Kidney epithelial cell (primary cell): ENCODE measurements around the gene PRMT7. TPM values are rescaled to one million over a fixed set of nuclear protein-coding genes. Genes with fewer than 3 reads are reported as not detected.

ENCODE experiments used
- DNase-seq: peaks from one replicate; pipeline ENCODE4 v3.0.0-alpha.2; 2010; ENCODE audit warnings: low read depth
- H3K27me3 ChIP-seq: 2 replicates; pipeline ENCODE4 v1.6.0; 2011; ENCODE audit warnings: low read length; ENCODE audit not compliant: control insufficient read depth, insufficient read depth
- H3K36me3 ChIP-seq: 2 replicates; pipeline ENCODE4 v1.5.1; 2011; ENCODE audit warnings: low read length; ENCODE audit not compliant: control insufficient read depth, insufficient read depth
- H3K4me3 ChIP-seq: 2 replicates; pipeline ENCODE4 v1.5.1; 2011; ENCODE audit warnings: low read depth, mild to moderate bottlenecking, control low read depth, low read length
- total RNA-seq: library from RNA; depleted of rRNA; stranded (reverse); fragments of >200 nt; gene quantifications from 2 replicates; pipeline ENCODE4 v1.2.3, GENCODE V29; 2015
- TF ChIP-seq, protein P1 (sequence below): IDR thresholded peaks from 2 replicates; pipeline ENCODE4 v1.5.1; 2011; ENCODE audit warnings: mild to moderate bottlenecking, moderate library complexity, low read length, control low read depth, inconsistent platforms; ENCODE audit not compliant: insufficient read depth, poor library complexity, severe bottlenecking

The PRMT7 gene
- total RNA-seq, 1 donor from 2014 or later, result 41.8 TPM

DNA sequence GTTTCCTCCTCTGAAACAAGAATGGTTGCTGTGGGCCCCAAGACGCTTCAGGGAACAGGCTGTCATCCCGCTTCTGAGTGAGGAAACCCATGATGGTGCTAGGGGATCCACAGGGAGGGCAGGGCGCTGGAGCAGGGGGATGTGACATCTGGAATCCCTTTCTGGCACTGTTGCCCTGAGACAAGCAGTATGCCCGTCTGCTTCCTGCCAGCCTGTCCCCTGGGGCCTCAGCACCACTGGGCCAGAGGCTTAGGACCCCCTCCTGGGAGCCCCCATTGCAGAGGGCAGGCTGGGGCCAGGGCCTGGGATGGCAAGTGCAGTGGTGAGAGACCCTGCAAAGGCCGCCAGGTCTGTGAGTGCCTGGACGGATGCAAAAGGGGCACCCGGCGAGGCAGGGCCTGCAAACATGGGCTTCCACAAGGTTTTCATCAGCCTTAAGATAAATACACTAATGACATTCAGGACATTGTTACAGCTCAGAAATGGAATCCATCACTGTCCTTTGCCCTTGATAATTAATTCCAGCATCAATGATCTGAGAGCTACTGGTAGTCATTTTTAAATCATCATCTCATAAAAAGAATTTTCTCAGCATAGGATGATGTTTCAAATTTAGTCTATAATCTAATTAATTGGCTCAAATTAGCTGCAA lies 51.6 kb downstream of the PRMT7 start:
- H3K4me3 ChIP-seq, result no peak overlapping the region
- TF ChIP-seq, protein P1, sequence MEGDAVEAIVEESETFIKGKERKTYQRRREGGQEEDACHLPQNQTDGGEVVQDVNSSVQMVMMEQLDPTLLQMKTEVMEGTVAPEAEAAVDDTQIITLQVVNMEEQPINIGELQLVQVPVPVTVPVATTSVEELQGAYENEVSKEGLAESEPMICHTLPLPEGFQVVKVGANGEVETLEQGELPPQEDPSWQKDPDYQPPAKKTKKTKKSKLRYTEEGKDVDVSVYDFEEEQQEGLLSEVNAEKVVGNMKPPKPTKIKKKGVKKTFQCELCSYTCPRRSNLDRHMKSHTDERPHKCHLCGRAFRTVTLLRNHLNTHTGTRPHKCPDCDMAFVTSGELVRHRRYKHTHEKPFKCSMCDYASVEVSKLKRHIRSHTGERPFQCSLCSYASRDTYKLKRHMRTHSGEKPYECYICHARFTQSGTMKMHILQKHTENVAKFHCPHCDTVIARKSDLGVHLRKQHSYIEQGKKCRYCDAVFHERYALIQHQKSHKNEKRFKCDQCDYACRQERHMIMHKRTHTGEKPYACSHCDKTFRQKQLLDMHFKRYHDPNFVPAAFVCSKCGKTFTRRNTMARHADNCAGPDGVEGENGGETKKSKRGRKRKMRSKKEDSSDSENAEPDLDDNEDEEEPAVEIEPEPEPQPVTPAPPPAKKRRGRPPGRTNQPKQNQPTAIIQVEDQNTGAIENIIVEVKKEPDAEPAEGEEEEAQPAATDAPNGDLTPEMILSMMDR, result no peak
- peaks cover 1% of the 10 kb centered on the region for H3K36me3 ChIP-seq
- no peak for DNase-seq
- peaks cover 28% of the 10 kb centered on the region for H3K27me3 ChIP-seq

- DNase-seq, result no peak
- Histone ChIP-seq H3K27me3 (peaks cover 29% of the 10 kb centered on the region), H3K4me3 (no peak overlapping the region), H3K36me3 (no peaks in the 10 kb centered on the region)
- TF ChIP-seq, protein P1, result no peak
Measured at GRCh38 chr16:68362947-68363657, 52.3 kb downstream of the PRMT7 start.

GRCh38 chr16:68363658-68364521 lies 53.1 kb downstream of the PRMT7 start:
- H3K36me3 ChIP-seq, result no peaks in the 10 kb centered on the region
- DNase-seq, result no peak
- TF ChIP-seq, protein P1, result no peak
- no peak overlapping the region for H3K4me3 ChIP-seq
- peaks cover 34% of the 10 kb centered on the region for H3K27me3 ChIP-seq

GRCh38 chr16:68364561-68364998 lies 53.8 kb downstream of the PRMT7 start:
- no peak overlapping the region for H3K4me3 ChIP-seq
- TF ChIP-seq, protein P1, result peak; percentile 21
- DNase-seq, result no peak
- H3K36me3 ChIP-seq, result no peaks in the 10 kb centered on the region
- H3K27me3 ChIP-seq, result peaks cover 36% of the 10 kb centered on the region

GRCh38 chr16:68365167-68365817 lies 54.5 kb downstream of the PRMT7 start:
- no peak for DNase-seq
- TF ChIP-seq, protein P1, result no peak
- H3K36me3 ChIP-seq, result no peaks in the 10 kb centered on the region
- peaks cover 39% of the 10 kb centered on the region for H3K27me3 ChIP-seq
- H3K4me3 ChIP-seq, result no peak overlapping the region
